Esophagus mucosa (tissue), 1 donor: ENCODE data around the gene GON7. TPM values are rescaled to one million over a fixed set of nuclear protein-coding genes. Genes with fewer than 3 reads are reported as not detected.
"Not testable (repeated sequence)": the region's sequence is repeated elsewhere in the genome, so short reads cannot be mapped to it uniquely, and the experiment has no call there.

Experiments used
- ATAC-seq: fragments of 200-7000 bp; cut with Tn5 transposase; one replicate; pipeline ENCODE4 v1.9.1; 2020
- total RNA-seq: library from RNA; stranded (reverse); gene quantifications from one replicate; pipeline ENCODE4 v1.2.4, GENCODE V29; 2023
- donor health status: DM: yes; HTN: yes; CAD: no.

Gene GON7, protein sequence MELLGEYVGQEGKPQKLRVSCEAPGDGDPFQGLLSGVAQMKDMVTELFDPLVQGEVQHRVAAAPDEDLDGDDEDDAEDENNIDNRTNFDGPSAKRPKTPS
- total RNA-seq: 9.8 TPM

DNA sequence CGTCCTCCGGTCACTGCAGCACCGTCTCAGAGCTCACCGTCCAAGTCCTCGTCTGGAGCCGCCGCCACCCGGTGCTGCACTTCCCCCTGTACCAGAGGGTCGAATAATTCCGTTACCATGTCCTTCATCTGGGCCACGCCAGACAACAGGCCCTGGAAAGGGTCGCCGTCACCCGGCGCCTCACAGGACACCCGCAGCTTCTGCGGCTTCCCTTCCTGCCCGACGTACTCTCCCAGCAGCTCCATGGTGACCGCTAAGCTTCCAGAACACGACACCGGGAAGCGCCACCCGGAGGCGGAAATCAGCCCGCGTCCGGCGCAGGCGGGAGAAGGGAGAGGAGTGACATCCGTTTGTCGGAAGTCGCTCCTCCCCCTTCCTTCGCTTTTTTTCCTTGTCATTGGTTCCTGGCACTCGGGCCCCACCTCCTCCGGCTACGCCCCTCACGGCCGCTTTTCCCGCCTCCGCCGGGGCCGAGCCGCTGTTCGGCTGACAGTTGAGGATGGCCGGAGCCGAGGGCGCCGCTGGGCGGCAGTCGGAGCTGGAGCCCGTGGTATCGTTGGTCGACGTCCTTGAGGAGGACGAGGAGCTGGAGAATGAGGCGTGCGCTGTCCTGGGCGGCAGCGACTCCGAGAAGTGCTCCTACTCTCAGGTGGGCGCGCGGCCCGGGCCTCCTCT is at the start of gene GON7, which contains the start of gene UBR7:
Gene GON7 (minus strand): TSS at position 273 of the 675 bp plus-strand sequence. CDS start 28 bp downstream, at position 245.
Gene UBR7 (plus strand): TSS at position 464 of the 675 bp plus-strand sequence. CDS start 36 bp downstream, at position 500.
- peak; percentile 98 for ATAC-seq

DNA sequence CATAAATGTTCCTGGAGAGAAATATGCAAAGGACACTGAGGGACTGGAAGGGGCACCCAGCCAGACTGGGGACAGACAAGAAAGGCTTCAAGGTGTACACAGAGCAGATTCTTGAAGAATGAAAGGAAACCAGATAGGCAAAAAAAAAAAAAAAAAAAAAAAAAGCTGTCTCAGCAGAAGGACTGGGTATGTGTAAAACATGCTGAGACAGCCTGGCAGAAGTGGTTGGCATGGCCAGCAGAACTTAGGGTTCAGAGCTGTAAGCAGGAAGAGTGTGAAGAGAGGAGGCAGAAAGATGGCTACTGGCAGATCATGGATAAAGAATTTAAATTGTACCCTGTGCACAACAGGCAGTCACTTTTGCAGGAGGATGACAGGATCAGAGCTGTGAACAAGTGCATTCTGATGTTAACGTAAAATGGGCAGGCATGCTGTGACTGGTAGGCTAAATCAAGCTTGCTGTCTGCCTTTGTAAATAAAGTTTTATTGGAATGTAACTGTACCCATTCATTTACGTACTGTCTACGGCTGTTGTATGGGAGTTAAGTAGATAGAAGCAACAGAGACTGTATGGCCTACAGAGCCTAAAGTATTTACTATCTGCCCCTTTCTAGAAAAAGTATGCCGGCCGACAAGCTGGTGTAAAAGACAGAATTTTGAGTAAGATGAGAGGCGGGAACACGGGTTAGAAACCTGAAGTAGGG is 42.4 kb upstream of the GON7 start:
- no peak for ATAC-seq

DNA sequence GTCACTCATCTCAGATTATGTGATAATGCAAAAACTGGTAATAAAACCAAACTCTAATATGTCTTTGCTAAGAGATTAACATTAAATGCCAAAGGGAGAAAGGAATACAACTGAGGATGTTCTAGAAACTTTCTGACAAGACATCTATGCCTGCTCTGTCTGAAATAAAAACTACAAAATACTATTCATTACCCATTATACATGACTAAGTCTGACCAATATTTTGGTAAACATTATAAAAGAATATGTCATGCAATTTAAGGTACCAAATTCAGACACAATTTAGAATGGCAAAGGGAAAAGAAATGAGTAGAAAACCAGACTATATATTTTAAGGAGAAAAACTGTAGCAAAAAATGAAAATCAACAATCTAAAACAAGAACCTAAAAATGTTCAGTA is 39.7 kb upstream of the GON7 start:
- no peak for ATAC-seq

DNA sequence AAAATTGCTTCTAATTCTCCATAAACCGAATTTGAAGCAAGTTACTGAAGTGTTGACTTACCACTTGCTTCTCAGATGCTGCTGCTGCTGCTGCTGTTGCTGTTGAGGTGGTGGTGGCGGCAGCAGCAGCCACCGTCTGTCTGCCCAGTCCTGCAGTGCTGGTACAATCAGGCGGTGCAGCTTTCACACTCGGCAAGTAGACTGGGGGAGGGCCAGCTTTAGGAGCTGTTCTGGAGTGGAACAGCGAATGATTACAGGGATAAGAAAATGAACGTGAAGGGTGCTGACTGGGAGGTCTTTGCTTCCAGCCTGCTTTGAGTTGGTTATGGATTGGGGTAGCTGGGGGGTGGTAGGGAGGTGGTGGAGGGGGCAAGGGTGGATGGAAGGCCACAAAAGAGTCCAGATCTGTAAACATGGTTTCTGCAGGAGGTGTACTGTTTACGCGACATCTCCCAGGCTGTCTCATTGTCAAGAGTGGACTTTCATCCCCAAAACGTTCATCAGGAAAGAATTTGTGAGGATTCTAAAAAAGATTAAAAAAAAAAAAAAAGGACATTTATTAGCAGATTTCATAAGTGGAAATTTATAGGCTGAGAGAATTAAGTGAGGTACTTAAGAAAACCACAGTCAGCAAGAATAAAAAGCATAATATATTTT is 39.0 kb upstream of the GON7 start:
- ATAC-seq: no peak

DNA sequence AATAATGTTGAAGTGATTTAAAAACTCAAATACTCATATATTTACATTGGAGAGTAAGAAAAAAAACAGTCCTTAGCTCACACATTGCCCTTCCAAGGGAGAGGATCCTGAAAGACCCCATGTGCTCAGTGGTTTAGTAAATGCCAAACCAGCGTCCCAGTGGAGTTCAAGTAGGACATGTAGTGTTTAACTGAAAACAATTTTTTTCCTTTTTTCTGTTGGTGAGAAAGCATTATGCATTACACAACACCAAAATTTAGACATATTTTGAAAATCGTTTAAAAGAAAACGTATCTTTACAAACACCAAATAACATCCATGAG is 33.8 kb upstream of the GON7 start:
- no peak for ATAC-seq

DNA sequence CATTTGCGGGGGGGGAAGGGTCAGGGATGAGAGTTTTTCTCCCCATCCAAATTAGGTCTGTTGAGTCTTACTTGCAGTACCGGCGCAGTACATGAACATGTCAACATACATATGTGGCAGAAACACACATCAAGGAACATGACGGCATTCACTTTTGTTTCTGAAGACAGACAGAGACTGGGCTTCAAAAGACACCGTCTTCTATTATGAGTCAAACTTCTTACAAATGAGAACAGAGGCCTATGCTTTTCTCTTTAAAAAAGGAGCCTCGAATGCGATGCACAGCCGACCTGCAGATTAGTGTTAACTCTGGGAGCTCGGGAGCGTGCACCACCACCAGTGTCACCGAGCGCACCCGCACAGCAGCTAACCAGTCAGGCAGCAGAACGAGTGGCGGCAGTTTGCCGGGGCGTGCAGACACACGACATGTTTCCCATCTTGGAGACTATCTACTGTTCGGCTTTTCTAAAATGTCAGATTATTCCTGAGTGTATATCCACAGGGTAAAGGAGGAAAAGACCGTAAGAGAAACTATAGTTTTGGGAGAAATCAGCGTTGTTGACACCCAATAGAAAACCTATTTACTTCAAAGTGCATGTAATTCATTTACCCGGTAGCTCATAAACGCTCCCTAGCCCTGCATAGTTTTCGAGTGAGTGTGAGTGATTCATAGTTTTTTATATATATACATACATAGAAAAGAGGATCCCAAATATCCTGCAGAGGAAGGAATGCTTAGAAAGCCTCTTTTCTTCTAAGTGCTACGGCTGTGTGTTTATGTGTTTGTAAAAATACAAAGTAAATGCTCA is 33.2 kb upstream of the GON7 start:
- ATAC-seq: no peak

DNA sequence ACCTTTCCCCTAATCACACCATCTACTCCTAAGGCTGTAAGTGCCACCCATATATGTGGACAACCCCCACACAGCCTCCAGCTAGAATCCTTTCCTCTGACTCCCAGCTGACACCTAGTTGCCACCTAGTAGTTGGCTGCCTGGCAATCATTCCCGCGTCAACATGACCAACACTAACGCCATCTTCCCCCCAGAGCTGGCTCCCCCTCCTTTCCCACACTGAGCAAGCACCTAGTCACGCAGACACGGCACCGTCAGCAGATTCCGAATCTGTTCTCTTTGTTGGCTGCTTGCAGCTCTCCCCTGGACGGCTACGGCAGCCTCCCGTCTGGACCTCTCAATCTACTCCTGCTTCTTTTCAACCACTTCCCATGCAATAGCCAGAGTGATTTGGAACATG is 27.9 kb upstream of the GON7 start:
- peak; percentile 65 for ATAC-seq

DNA sequence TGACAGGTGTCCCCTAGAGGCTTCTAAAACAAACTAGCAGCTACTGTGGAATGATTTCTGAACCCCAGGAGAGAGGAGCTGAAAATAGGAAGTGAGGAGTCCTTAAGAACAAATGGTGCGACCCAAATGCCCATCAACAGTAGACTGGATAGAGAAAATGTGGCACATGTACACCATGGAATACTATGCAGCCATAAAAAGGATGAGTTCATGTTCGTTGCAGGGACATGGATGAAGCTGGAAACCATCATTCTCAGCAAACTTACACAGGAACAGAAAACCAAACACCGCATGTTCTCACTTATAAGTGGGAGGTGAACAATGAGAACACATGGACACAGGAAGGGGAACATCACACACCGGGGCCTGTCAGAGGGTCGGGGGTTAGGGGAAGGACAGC is 26.2 kb upstream of the GON7 start:
- not testable (repeated sequence) for ATAC-seq

DNA sequence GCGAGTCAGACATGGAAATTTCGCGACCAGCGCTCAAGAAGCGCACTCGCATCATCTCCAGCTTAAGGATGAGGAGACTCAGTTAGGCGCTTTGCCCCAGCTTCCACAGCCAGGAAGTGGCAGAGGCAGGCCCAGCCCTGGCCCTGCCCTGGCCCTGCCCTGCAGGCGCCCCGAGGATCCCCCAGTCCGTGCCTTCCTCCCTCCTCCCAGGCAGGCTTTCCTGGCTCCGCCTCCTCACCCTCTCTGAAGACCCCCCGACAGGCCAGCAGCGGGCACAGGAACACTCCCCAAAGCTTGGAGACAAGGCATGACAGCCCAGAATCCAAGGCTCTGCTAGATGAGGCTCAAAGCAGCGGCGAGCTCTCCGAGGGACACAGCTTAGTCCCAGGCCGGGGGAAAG is 25.3 kb upstream of the GON7 start:
- no peak for ATAC-seq

DNA sequence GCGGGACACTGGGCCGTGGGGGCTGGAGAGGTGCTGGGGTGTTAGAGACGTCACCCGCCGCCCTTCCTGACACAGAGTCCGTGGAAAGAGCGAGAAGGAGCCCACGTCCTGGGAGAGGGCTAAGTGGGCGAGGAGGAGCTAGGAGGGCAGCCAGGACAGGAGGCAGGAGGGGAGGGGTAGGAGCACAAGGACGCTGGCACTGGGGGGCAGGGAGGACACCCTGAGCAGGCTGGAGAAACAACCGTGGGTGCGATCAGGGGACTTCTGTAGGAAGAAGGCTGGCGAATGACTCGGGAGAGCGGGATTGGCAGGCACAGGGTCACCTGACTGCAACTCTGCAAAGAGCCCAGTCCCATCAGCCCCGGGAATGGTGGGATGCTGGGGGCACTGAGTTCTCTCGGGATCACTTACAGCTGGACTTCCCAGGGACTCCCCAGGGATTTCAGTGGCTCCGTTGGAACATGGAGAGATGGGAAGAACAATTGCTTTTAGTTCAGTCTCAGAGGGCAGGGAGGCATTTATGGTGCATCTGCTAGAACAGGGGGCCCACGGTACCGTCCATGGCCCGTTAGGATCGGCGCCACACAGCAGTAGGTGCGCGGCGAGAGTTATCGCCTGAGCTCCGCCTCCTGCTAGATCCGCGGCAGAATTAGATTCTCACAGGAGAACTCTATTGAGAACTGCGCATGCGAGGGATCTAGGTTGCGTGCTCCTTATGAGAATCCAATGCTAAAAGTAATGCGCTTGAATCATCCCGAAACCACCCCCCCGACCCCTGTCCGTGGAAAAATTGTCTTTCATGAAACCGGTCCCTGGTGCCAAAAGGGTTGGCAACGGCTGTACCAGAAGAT is 24.5 kb upstream of the GON7 start:
- peak; percentile 27 for ATAC-seq

DNA sequence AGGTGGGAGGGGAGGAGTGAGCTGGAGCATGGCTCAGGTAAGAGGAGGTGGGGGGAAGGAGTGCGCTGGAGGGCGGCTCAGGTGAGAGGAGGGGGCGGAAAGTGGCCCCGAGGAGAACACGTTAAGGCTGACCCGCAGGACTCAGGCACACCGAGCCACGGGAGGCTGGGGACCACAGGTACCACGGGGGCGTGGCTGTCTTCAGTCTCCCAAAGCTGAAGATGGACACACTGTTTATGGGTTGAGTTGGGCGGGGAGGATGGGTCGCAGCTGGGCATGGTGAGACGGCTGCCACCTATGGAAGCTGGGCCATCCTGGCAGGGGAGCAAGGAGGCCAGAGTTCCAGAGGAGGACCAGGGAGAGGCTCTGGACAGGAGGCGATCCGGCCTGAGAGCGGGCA is 23.7 kb upstream of the GON7 start:
- no peak for ATAC-seq

DNA sequence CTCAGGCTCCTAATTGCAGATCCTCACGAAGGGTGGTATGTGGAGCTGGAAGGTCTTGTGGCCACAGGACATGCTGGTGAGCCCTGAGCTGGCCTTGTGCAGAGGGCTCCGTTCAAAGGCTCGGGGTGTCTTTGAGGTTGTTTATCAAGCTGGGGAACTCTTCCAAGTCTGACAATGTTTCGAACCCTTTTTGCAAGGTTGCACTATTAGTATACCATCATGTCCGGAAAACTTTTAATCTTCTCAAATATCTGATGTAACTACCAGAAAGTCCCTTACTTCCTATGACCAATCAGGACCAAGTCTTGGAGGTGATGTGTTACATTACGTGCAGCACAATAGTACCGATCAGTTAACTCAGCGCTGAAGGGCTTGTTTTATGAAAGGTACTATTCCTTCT is 21.7 kb upstream of the GON7 start:
- ATAC-seq: no peak

DNA sequence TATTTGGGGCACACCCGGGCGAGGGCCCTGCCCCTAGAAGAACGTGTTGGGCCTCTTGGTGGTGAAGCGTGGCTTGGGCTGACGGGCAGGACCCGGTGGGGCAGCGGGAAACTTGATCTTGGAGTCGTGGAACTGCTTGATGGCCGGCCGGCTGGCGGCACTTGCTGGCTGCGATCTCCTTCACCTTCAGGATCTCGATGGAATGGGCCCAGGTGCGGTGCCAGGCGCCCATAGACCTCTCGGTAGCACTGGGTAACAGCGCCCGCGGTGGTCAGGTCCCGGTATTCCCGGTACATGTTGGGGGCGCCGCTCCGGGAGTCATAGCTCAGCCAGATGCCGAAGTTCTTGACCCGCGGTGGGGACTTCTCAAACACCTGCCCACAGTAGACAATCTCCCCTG is 16.7 kb upstream of the GON7 start:
- no peak for ATAC-seq

DNA sequence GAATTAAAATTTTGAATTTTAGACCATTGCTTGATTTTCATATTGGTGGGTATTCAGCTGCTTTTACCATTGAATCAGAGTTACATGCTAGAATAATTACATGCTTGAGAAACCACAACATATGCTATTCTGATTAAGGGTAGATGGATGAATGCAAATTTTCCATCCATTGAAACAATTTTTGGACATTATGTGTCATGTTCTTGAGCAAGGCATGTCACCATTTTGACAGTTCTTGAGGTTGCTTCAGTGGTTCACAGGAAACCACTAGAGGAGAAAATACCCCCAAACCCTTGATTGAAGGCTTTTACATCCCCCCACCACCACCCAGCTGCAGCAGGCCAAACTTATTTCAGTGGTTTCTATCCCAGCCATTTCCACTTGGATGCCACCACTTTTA is 13.6 kb upstream of the GON7 start:
- ATAC-seq: no peak

DNA sequence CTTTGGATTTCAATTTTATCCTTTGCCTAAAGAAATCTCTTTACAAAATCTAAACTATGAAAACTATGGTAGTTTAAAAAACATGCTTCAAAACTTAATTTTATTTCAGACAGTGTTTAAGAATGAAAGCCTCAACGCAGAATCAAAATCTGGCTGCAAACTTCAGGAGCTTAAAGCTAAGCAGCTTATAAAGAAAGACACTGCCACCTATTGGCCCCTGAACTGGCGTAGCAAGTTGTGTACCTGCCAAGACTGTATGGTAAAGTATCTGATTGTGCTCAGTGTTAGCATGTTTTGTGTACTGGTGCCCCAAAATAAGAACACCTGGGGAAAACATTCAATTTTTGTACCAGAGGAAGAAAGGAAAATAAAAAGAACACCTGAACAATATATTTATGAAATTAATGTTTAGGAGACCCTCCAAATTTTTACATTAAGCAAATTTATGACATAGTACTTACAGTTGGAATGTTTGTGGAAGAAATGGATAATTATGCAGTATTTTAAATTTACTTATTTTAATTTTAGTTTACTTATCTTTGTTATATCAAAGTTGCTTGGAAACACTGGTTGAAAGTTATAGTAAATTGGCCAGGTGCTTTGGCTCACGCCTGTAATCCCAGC is 12.3 kb upstream of the GON7 start:
- ATAC-seq: peak; percentile 83

DNA sequence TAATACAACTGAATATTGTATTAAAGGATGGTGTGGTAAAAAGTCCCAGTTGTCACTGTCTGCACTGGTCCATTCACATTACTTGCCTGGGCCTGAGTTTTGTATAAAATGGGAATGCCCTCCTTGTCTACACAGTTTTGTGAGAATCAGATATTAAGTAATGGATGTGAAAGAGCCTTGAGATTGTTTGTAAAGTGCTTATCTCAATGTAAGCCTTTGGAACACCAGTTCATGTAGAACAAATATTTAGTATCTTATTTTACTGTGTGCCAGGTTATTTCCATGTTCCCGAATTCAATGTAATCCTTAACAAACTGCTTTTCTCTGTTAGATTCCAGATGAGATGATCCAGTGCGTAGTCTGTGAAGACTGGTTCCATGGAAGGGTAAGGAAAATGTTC is 7.7 kb upstream of the GON7 start:
- ATAC-seq: no peak

DNA sequence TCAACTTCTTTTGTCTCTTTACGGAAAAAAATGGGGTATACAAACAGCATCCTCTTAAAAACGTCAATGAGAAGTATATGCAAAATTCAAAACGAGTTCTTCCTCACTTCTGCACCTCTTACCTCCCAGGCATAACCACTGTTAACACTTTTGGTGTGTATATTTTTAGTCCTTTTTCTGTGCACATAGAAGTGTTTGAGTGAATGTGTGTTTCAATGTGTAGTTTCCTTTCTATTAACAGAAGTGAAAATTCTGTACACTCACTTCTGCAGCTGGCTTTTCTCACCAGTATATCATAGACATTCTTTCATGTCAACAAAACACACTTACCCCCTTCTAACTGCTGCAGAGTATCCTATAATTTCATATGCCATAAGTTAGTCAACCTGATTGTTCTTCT is 5.6 kb upstream of the GON7 start:
- no peak for ATAC-seq

DNA sequence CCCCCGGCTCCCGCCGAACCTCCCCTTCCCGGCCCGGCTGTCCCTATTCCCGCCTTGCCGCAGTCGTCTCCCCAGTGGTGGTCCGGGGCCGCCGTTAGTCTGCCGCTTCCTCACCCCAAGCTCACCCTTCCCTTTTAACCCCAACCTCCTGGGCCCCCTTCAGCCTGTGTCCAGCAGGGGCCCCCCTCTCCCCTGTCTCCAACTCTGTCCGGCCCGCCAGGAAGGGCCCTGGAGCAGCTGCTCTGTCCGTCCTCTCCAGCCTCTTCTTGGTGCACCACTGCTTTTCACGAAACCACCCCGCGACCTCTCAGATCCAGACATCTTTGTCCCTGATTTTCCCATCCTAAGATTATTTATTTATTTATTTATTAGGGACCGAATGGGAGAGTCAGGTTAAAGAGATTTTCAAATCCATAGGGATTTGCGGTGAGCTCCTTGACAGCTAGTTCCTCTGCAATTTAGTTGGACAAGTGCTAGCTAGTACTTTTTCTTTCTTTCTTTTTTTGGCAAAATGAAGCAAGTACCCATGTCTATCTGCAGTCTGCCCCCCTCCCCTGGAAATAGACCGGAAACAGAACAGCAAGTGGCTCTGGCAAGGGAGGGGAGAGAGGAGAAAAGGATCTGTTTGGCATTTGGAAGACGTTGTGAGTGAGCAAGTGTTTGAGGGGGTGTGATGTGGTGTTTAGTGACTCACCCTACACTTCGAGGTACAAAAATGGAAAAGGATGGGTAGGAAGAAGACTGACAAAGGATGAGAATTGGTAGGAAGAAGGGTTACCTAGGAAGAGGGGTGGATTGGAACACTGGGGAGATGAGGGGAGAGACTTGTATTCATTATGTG is 823 bp upstream of the GON7 start:
- peak; percentile 46 for ATAC-seq

DNA sequence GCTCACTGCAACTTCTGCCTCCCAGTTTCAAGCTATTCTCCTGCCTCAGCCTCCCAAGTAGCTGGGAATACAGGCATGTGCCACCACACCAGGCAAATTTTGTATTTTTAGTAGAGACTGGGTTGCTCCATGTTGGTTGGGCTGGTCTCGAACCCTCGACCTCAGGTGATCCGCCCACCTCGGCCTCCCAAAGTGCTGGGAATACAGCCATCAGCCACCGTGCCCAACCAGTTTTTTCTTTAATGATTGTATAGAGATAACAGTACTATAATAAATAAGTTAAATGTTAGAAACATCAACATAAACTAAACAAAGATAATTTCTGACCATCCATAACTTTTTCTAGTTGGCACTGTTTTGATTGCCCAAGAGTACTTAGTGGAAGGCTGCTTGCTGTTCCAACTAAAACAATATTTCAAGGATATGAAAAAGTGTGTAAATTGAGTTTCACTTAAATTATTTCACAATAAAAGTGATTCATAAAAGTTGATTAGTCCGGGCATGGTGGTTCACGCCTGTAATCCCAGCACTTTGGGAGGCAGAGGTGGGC is 5.6 kb downstream of the GON7 start:
- ATAC-seq: no peak

DNA sequence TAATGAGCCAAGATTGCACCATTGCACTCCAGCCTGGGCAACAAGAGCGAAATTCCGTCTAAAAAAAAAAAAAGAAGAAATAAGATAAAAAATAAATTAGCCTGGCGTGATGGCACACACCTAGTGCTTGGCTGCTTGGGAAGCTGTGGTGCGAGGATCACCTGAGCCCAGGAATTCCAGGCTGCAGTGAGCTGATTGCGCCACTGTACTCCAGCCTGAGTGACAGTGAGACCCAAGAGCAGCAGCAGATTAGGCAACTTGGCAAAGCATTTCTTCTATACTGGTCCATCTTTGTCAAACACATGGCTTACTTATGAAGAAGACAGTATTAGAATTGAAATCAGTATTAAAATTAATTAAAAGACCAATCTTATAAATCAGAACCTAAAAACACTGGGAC is 6.3 kb downstream of the GON7 start:
- ATAC-seq: no peak
